Fibroblast of skin of right biceps (primary cell): Measurements from ENCODE around the gene LCMT1.

Source experiments
- DNase-seq: peaks from one replicate; pipeline ENCODE4 v3.0.0-alpha.2; 2013

Gene LCMT1

GRCh38 chr16:25212636-25213035 lies 101.1 kb downstream of the LCMT1 start:
- DNase-seq: no peak

GRCh38 chr16:25213709-25214397 lies 102.3 kb downstream of the LCMT1 start:
- DNase-seq: no peak

- no peak for DNase-seq
These were observed 105.6 kb downstream of the LCMT1 start for GRCh38 chr16:25217112-25217511.

- no peak for DNase-seq
These were observed 106.4 kb downstream of the LCMT1 start for GRCh38 chr16:25217921-25218320.

GRCh38 chr16:25219070-25219737 lies 107.7 kb downstream of the LCMT1 start:
- no peak for DNase-seq

GRCh38 chr16:25222959-25223358 lies 111.4 kb downstream of the LCMT1 start:
- DNase-seq: no peak

GRCh38 chr16:25223964-25224363 lies 112.4 kb downstream of the LCMT1 start:
- DNase-seq: no peak

GRCh38 chr16:25224731-25225319 lies 113.3 kb downstream of the LCMT1 start:
- no peak for DNase-seq
